Tongue (tissue), 2 donors: ENCODE results near the gene NOTCH3. TPM values are rescaled to one million over a fixed set of nuclear protein-coding genes. Genes with fewer than 3 reads are reported as not detected.

Source experiments
- DNase-seq: peaks from one replicate; pipeline ENCODE4 v3.0.0-alpha.2; 2015
- total RNA-seq: library from RNA; depleted of rRNA; stranded (reverse); fragments of >200 nt; gene quantifications from one replicate; pipeline ENCODE4 v1.2.3, GENCODE V29; 2014

The NOTCH3 gene
- total RNA-seq, 1 donor from 2014 or later, result 163 TPM

GRCh38 chr19:15236886-15237285, 36.1 kb upstream of the NOTCH3 start:
- DNase-seq, result no peak

- DNase-seq, result no peak
These were observed 35.0 kb upstream of the NOTCH3 start for GRCh38 chr19:15235781-15236180.

GRCh38 chr19:15234431-15235130, 33.8 kb upstream of the NOTCH3 start:
- no peak for DNase-seq

DNA sequence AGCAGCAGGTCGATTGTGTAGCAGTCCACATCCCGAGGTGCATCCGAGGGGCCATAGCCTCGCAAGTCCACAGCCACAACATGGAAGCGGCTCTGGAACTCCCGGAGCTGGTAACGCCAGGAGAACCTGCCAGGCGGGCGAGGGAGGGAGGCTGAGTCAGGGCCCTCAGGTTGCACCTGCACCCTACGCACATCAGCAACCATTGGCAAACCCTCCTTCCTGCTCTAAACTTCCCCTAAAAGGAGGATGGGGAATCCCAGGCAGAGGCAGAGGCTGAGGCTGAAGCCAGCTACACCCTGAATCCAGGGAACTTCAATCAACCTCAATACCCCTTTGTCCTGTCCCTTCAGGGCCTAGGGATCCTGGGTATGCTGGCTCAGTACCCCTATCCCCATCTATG, 30.5 kb upstream of the NOTCH3 start:
- no peak for DNase-seq

GRCh38 chr19:15227261-15227660, 26.5 kb upstream of the NOTCH3 start:
- DNase-seq, result no peak

DNA sequence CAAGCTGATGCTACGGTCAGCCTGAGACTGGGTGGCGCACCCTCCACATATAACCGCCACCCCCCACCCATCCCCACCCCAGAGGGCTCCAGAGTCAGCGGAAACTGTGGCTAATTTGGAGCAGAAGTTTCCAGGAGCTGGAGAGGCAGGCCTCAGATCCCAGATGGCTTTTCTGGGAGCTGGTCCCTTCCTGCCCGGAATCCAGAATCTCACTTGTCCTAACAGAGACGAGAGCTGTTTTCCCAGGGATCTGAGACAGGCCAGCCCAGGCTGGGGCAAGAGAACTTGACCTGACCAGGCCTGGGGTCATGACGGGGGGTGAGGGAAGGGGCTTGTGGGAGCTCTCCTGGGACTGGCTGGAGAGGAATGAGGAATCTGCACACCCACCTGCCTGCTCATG, 25.0 kb upstream of the NOTCH3 start:
- DNase-seq, result no peak

DNA sequence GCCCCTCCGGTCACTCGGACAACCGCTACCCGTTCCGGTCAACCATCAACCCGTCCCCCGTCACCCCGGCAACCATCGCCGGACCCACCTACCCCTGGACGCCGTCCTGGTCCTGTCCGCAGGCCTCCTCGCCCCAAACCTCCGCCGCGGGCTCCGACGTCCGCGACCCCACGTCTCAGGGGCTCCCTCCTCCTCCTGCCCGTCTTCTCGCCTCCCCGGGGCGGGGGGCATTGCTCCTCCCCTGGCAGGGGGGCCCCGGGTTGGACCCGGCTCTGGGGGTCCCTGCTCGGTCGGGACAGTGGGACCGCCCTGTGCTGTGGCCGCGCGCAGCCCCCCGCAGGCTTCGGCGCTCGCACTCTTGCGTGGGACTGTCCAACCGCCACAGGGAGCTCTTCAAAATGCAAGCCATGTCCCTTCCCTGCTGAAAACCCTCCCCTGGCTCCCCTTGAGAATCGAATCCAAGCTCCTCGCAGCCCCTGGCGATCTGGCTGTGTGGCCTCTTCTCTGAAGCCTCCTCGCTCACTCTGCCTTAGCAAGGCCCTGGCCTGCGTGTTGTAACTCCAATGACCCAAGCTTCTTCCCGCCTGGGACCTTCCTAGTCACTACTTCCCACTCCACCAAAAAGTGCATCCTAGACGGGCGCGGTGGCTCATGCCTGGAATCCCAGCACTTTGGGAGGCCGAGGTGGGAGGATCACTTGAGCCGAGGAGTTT, 23.0 kb upstream of the NOTCH3 start:
- DNase-seq, result no peak

DNA sequence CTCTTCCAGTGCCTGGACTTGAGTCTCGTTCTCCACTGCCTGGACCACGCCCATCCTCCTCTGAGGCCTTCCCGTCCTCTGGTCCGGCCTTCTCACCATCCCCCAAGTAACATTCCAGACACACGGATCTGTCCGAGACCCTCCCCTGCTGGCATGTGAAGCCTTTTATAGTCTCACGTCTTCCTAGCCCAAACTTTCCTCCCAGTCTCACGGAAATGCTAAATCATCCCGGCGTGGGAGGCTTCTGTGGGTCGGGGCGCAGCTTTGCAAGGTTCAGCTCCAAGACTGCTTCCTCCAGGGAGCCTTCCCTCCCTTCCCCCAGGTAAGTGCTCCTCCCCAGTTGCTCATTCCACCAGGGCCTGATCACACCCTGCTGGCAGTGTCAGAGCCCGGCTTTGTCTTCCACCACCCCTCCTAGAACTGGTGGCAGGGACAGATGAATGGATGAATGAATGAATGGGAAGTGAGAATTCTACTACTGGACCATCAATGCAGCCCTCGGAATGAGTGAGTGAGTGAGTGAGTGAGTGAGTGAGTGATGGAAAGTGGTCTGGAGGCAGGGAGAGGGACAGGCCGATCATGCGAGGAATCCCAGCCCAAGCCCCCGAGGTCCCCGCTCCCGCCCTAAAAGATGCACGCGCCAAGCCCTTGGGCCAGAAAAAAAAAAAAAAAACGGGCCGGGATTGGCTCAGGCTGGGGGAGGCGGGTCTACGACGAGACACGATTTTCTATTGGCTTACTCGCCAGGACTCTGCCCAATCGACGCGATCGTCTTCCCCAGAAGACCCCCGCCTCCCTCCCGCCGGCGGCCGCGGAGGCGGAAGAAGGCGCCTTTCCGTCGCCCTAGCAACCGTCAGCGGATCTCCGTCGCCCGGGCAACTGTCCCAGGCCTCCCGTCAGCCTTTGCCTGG, 22.2 kb upstream of the NOTCH3 start:
- peak; percentile 98 for DNase-seq

DNA sequence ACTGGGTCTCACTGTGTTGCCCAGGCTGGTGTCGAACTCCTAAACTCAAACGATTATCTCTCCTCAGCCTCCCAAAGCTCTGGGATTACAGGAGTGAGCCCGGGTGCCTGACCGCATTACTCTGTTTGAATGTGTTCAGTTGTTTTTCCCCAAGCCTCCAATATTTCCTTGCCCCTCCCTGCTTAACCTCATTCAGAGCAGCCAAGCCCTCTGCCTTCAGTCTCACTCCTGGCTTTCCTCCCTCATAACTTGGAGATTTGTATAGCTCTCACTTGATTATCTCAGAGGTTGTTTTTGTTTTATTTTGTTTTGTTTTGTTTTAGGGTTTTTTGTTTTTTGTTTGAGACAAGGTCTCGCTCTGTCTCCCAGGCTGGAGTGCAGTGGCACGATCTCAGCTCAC, 20.0 kb upstream of the NOTCH3 start:
- DNase-seq, result no peak

- DNase-seq, result no peak
These were observed 17.7 kb upstream of the NOTCH3 start for GRCh38 chr19:15218501-15218900.

GRCh38 chr19:15216363-15216762, 15.6 kb upstream of the NOTCH3 start:
- no peak for DNase-seq

- DNase-seq, result peak; percentile 81
These were observed 13.1 kb upstream of the NOTCH3 start for GRCh38 chr19:15213715-15214381.

DNA sequence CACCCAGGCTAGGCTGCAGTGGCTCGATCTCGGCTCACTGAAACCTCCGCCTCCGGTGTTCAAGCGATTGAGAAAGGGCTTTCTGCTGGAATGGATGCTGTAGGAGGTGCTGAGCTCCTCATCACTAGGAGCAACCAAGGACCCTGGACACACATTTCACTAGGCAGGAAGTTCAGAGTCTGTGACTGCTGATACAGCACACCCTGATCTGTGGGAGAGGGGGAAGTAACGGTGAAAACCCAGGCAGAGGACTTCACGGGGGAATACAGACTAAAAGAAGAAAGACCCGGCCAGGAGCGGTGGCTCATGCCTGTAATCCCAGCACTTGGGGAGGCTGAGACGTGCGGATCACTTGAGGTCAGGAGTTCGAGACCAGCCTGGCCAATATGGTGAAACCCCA, 11.9 kb upstream of the NOTCH3 start:
- DNase-seq, result no peak

DNA sequence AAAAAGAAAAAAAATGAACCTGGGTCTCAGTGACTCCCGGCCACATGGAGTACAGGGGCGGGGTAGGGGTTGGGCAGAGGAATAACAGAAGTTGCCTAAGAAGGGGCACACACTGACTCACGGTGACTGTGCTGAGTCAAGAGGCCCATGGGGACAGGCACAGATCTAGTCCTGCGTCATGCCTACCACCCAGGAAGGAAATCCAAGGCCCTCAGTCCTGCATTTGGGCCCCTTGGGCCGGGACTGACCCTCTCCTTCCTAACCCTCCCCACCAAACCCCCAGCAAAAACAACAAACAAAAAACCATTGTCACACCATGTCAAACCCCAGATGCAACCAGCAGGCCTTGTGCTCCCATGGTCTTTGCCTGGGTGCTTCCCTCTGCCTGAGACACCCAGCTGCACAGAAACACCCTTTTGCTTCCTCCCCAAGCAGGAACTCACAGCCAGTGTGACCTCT, 9.6 kb upstream of the NOTCH3 start:
- no peak for DNase-seq

DNA sequence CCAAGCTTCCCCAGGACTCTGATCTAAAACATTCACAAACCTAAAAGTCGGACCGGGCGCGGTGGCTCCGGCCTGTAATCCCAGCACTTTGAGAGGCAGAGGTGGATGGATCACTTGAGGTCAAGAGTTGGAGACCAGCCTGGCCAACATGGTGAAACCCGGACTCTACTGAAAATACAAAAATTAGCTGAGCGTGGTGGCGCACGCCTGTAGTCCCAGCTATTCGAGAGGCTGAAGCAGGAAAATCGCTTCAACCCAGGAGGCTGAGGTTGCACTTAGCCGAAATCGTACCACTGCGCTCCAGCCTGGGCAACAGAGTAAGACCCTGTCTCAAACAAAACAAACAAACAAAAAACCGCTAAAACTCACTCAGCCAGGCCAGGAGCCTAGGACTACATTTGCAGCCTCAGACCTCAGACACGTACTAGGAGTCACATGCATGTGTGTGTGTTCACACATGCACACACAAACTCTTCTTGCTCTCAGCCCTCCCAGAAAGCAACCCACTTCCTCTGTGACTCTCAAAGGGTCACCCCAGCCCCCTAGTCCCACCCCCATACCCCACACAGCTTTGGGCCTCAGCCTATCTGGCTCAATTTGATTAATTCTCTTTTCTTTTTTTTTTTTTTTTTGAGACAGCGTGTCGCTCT, 704 bp upstream of the NOTCH3 start:
- no peak for DNase-seq

GRCh38 chr19:15199661-15200552, 888 bp downstream of the NOTCH3 start:
- peak; percentile 91 for DNase-seq

GRCh38 chr19:15198951-15199660, 1.7 kb downstream of the NOTCH3 start:
- DNase-seq, result no peak

DNA sequence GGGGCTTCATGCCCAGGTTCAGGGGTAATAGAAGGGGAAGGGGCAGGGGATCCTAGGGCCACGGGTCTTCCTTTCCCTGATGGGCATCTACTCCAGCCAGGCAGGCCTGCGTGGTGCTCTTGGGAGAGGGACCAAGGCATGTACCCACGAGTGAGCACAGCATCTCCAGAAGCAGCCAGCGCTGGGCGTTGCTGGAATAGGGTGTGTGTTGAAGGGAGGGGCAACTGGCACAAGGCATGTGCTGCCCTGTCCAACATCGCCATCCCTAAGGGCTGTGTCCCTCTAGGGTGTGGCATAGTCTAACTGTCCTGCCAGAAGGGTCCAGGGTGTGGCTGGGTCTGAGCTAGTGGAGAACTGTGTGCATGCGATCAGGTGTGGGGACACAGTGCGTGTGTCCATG, 2.9 kb downstream of the NOTCH3 start:
- DNase-seq, result peak; percentile 84

DNA sequence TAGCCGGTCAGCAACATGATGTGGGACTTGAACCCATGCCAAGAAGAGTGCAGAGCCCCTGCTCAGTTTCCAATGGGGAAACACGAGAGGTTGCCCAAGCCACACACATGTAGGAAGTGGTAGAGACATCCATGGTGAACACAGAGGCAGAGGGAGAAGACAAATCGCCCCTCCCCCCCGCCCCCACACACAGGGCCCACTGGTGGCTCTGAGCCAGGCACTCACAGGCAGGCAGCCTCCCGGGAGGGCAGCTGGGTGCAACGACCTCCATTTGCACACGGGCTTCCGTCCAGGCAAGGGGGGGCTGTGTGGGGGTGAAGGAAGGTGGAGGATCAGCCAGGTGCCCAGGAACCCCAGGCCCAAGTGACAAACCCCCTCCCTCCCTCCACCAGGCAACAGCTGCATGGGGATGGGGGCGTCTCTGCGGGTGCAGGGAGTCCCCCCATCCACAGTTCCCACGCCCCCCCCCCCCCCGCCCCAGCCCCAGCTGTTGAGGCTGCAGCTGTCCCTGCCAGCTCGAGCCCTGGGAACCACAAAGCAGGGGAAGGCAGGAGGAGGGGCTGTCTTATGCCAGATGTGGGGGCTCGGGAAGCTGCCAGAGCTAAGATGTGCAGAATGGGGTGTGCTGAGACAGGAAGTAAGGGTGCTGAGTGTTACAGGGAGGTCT, 3.4 kb downstream of the NOTCH3 start:
- DNase-seq, result peak; percentile 91
